ENCODE results near the gene ZNF141. TPM values are rescaled to one million over a fixed set of nuclear protein-coding genes. Genes with fewer than 3 reads are reported as not detected.

Gene ZNF141
- total and polyA plus RNA-seq, 11 donors: 2.6 to 12.5 (median 5.8) TPM

DNA sequence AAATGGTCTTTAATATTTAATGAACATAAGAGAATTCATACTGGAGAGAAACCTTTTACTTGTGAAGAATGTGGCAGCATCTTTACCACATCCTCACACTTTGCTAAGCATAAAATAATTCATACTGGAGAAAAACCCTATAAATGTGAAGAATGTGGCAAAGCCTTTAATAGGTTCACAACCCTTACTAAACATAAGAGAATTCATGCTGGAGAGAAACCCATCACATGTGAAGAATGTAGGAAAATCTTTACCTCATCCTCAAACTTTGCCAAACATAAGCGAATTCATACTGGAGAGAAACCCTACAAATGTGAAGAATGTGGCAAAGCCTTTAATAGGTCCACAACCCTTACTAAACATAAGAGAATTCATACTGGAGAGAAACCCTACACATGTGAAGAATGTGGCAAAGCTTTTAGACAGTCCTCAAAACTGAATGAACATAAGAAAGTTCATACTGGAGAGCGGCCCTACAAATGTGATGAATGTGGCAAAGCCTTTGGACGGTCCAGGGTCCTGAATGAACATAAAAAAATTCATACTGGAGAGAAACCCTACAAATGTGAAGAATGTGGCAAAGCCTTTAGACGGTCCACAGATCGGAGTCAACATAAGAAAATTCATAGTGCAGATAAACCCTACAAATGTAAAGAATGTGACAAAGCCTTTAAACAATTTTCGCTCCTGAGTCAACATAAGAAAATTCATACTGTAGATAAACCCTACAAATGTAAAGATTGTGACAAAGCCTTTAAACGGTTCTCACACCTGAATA is 35.6 kb downstream of the ZNF141 start:
- Histone ChIP-seq H3K27me3 (no peaks in the 10 kb centered on the region), H3K4me1 (no peaks in the 10 kb centered on the region), H3K9me3 (peaks cover 23 to 100% (median 99%) of the 10 kb centered on the region in 12 donors), H3K36me3 (peaks cover 11 to 87% (median 25%) of the 10 kb centered on the region in 9 donors), H3K27ac (no peak overlapping the region), H3K4me3 (no peak overlapping the region)
- TF ChIP-seq, protein P1, sequence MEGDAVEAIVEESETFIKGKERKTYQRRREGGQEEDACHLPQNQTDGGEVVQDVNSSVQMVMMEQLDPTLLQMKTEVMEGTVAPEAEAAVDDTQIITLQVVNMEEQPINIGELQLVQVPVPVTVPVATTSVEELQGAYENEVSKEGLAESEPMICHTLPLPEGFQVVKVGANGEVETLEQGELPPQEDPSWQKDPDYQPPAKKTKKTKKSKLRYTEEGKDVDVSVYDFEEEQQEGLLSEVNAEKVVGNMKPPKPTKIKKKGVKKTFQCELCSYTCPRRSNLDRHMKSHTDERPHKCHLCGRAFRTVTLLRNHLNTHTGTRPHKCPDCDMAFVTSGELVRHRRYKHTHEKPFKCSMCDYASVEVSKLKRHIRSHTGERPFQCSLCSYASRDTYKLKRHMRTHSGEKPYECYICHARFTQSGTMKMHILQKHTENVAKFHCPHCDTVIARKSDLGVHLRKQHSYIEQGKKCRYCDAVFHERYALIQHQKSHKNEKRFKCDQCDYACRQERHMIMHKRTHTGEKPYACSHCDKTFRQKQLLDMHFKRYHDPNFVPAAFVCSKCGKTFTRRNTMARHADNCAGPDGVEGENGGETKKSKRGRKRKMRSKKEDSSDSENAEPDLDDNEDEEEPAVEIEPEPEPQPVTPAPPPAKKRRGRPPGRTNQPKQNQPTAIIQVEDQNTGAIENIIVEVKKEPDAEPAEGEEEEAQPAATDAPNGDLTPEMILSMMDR (IDR thresholded peaks at IDR 0.05): no peak
- no peak for TF ChIP-seq POLR2A (IDR thresholded peaks at IDR 0.05)
- intact Hi-C loops (cut with DNase I): loop anchor here in 7 of 10 donors (5.0 to 10.0 kb wide), 5 partner anchors 52 to 98 kb away; no protein-coding TSS in a partner anchor
- ATAC-seq: no peak
- WGBS, 4 donors: 97 to 98% (median 98%) methylated on average over 7 of the region's 7 CpGs
- DNase-seq: no peak

DNA sequence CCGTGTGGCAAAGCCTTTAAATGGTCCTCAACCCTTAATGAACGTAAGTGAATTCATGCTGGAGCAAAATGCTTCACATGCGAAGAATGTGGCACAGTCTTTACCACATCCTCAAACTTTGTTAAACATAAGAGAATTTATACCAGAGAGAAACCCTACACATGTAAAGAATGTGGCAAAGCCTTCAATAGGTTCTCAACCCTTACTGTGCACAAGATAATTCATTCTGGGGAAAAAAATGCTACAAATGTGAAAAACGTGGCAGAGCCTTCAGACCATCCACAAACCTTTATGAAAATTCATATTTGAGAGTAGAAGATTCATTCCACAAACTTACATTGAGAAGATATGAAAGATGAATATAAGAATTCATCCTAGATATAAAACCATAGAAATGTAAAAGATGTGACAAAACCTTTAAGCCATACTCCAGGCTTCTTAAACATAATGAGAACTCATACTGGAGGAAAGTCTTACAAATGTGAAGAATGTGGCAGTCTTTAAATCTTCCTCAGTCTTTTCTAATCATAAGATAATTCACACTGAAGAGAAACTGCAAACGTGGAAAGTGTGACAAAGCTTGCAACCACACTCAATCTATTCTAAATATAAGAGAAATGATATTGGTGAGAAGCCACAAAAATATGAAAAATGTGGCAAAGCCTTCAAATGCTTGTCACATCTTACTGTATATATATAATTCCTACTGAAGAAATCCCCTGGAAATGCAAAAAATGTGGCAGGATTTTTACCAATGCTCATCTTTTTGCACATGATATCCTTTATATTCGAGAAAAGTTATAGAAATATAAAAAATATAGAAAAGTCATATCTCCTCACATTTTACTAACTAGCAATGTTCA is 36.9 kb downstream of the ZNF141 start:
- Histone ChIP-seq H3K4me1 (no peaks in the 10 kb centered on the region), H3K36me3 (peaks cover 11 to 80% (median 21%) of the 10 kb centered on the region in 9 donors), H3K27me3 (no peaks in the 10 kb centered on the region), H3K27ac (no peak overlapping the region), H3K4me3 (no peak overlapping the region), H3K9me3 (peaks cover 27 to 100% (median 99%) of the 10 kb centered on the region in 12 donors)
- intact Hi-C loops (cut with DNase I): loop anchor here in 8 of 10 donors (5.0 to 10.0 kb wide), 6 partner anchors 50 to 100 kb away; no protein-coding TSS in a partner anchor
- ATAC-seq (no peak), DNase-seq (no peak)
- WGBS, 4 donors: 95 to 99% (median 97%) methylated on average over 6 of the region's 6 CpGs
- no peak for TF ChIP-seq POLR2A (IDR thresholded peaks at IDR 0.05)
- TF ChIP-seq, protein P1 (IDR thresholded peaks at IDR 0.05): no peak

DNA sequence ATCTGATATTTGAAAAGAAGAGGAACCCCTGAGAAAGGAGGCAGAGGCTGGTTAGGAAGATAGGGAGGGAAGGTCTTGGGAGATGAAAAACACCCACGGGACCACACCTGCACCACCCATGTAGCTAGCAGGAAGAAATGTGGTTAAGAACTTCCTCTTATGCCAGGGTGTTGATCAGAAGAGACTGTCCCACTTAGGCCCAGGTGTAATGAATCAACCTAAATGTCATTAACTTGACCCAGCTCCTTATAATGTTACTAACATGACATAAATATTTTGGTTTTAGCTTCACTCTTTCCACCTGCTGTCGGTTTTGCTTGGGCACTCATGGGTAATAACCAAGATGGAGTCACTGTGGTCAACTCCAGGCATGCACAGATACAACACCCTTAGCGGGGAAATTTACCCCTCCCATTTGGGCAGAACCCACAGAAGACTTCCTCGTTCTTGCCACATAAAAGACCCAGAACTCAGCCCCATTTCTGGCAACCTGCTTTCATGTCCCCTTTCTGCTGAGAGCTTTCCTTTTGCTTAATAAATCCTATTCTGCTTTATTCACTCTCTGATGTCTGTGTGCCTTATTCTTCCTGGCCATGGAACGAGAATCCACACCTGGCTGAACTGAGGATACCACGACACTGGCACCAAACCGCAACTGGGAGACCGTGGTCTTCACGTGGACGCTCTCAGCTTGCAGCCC is 46.8 kb downstream of the ZNF141 start:
- Histone ChIP-seq H3K4me1 (no peaks in the 10 kb centered on the region), H3K4me3 (no peak overlapping the region), H3K27me3 (no peaks in the 10 kb centered on the region), H3K27ac (no peak overlapping the region), H3K36me3 (peaks cover 0 to 10% (median 0%) of the 10 kb centered on the region in 9 donors), H3K9me3 (peaks cover 11 to 100% (median 94%) of the 10 kb centered on the region in 12 donors)
- TF ChIP-seq, protein P1 (IDR thresholded peaks at IDR 0.05): no peak
- no peak for TF ChIP-seq POLR2A (IDR thresholded peaks at IDR 0.05)
- intact Hi-C loops (cut with DNase I): no loop called here
- 79 to 90% (median 87%) methylated on average over 10 of the region's 10 CpGs for WGBS, 4 donors
- DNase-seq (no peak), ATAC-seq (no peak)

All from heart left ventricle (tissue), 16 donors.